Mucosa of descending colon (tissue), 3 donors: Measurements from ENCODE around the gene LRRC14B. TPM values are rescaled to one million over a fixed set of nuclear protein-coding genes. Genes with fewer than 3 reads are reported as not detected.

Source experiments
- ATAC-seq: fragments of 200-7000 bp; cut with Tn5 transposase; one replicate; pipeline ENCODE4 v1.9.1; 2020; ENCODE audit warnings: mild to moderate bottlenecking, moderate library complexity
- DNase-seq, 3 donors: peaks; one replicate each; pipeline ENCODE4 v3.0.0-alpha.2; 2020
- H3K36me3 ChIP-seq: fragments of 200-600 bp; one replicate; pipeline ENCODE4 v1.8.0; 2021; ENCODE audit warnings: low read depth, mild to moderate bottlenecking
- H3K4me1 ChIP-seq: fragments of 200-600 bp; one replicate; pipeline ENCODE4 v1.8.0; 2021; ENCODE audit warnings: low read depth, mild to moderate bottlenecking
- H3K4me3 ChIP-seq: fragments of 200-600 bp; one replicate; pipeline ENCODE4 v1.8.0; 2021; ENCODE audit warnings: mild to moderate bottlenecking
- H3K9me3 ChIP-seq: fragments of 200-600 bp; one replicate; pipeline ENCODE4 v1.8.0; 2021; ENCODE audit warnings: mild to moderate bottlenecking
- intact Hi-C, 2 donors: fragments of 100-400 bp; cut with DNase I in 1 of 2; cut with micrococcal nuclease in 1 of 2; formaldehyde crosslinking; loops; one replicate each; pipeline versions ENCODE4 v1.11.0 to v1.11.1; 2022; cut with DNase I, micrococcal nuclease
- total RNA-seq, 3 donors: library from RNA; stranded (reverse); fragmentation: NEBNext Ultra II Directional in 2 of 3; extraction: Animal tissue kit (Norgen Biotek cat#: 25700) in 2 of 3; gene quantifications; one replicate each; pipeline versions ENCODE4 v1.2.1 to v1.2.4, GENCODE V29; 2021 to 2023
- TF ChIP-seq, protein P1 (sequence below): fragments of 200-600 bp; IDR thresholded peaks from one replicate; pipeline ENCODE4 v1.8.0; 2022; ENCODE audit warnings: antibody characterized with exemption, mild to moderate bottlenecking
- donor health status: DM: no; HTN: no; CAD: no; lungs with moderate emphysema.
- donor health status: DM: no; HTN: no; CAD: no.
- donor health status: DM: no; HTN: yes; CAD: no.

Gene LRRC14B
- total RNA-seq, 3 donors from 2014 or later = not detected

DNA sequence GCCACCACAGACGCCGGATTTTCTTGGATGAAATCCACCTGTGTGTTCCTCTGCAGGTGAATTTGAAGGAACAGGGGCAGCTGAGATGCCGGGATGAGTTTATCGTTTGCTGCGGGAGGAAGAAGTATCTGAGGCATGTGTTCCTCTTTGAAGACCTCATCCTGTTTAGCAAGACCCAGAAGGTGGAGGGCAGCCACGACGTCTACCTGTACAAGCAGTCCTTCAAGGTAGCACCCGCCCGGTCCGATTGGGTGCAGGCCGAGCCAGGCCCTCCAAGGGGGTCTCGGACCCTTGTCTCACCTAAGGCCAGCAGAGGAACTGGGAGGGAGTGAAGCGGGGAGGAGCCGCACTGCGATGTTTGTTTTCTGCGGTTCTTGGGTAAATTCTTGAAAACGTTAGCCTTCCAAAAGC is 18.4 kb upstream of the LRRC14B start:
- Histone ChIP-seq H3K4me1 (no peaks in the 10 kb centered on the region), H3K4me3 (no peak overlapping the region), H3K36me3 (no peaks in the 10 kb centered on the region), H3K9me3 (no peaks in the 10 kb centered on the region)
- TF ChIP-seq, protein P1, sequence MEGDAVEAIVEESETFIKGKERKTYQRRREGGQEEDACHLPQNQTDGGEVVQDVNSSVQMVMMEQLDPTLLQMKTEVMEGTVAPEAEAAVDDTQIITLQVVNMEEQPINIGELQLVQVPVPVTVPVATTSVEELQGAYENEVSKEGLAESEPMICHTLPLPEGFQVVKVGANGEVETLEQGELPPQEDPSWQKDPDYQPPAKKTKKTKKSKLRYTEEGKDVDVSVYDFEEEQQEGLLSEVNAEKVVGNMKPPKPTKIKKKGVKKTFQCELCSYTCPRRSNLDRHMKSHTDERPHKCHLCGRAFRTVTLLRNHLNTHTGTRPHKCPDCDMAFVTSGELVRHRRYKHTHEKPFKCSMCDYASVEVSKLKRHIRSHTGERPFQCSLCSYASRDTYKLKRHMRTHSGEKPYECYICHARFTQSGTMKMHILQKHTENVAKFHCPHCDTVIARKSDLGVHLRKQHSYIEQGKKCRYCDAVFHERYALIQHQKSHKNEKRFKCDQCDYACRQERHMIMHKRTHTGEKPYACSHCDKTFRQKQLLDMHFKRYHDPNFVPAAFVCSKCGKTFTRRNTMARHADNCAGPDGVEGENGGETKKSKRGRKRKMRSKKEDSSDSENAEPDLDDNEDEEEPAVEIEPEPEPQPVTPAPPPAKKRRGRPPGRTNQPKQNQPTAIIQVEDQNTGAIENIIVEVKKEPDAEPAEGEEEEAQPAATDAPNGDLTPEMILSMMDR = no peak
- ATAC-seq (no peak), DNase-seq (peak in 1 of 3 donors; percentile 5)
- intact Hi-C loops = no loop called here

DNA sequence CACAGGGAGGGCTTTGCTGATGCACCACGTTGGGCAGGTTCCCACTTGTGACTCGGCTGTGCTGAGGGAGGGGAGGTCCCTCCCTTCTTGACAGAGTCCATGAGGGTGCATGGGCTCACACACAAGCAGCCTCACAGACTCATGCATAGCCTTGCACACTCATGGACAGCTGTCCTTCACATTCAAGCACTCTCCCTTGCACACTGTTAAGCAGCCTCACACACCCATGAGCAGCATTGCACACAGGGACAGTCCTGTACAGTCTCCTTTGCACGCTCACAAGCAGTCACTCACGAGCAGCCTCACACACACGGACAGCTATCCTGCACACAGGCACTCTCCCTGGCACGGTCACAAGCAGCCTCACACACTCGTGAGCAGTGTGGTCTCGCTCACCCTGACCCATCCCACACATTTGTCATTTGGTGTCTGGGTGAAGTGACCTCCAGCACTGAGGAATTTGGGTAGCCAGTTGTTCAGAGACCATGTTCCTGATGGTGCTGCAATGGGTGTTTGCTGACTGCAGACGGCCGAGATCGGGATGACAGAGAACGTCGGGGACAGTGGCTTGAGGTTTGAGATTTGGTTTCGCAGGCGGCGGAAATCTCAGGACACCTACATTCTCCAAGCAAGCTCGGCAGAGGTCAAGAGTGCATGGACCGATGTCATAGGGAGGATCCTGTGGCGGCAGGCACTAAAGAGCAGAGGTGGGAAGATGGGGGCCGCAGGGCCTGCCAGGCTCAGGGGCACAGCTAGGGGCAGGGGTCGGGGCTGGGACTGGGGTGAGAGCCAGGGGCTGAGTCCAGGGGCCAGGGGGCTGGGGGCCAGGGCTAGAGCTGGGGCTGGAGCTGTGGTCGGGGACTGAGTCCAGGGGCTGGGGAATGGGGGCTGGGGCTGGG is 17.7 kb upstream of the LRRC14B start:
- intact Hi-C loops = no loop called here
- no peak for ATAC-seq

DNA sequence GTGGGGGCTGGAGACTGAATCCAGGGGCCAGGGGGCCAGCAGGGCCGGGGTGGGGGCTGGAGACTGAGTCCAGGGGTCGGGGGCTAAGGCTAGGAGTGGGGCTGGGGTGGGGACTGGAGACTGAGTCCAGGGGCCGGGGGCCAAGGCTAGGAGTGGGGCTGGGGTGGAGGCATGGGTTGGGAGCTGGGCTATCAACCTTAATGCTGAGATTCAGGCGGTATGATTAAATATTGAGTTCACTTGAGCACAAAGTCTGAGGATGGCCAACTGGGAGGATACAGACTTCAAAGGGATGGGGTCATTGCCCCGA is 17.0 kb upstream of the LRRC14B start:
- Histone ChIP-seq H3K4me3 (no peak overlapping the region), H3K4me1 (no peaks in the 10 kb centered on the region), H3K9me3 (no peaks in the 10 kb centered on the region), H3K36me3 (no peaks in the 10 kb centered on the region)
- ATAC-seq (no peak), DNase-seq (no peak)
- TF ChIP-seq, protein P1 = no peak
- intact Hi-C loops = no loop called here

More for the DNA sequence above, 17.7 kb upstream of the LRRC14B start:
- H3K36me3 ChIP-seq = no peaks in the 10 kb centered on the region
- TF ChIP-seq, protein P1 = no peak
- H3K9me3 ChIP-seq = no peaks in the 10 kb centered on the region
- H3K4me3 ChIP-seq = no peak overlapping the region
- peak in 1 of 3 donors; percentile 7 for DNase-seq
- H3K4me1 ChIP-seq = no peaks in the 10 kb centered on the region

GRCh38 chr5:174876-175465 is 16.3 kb upstream of the LRRC14B start:
- intact Hi-C loops = no loop called here
- no peaks in the 10 kb centered on the region for H3K9me3 ChIP-seq
- DNase-seq (no peak), ATAC-seq (no peak)
- TF ChIP-seq, protein P1 = no peak
- H3K36me3 ChIP-seq = no peaks in the 10 kb centered on the region
- no peak overlapping the region for H3K4me3 ChIP-seq
- H3K4me1 ChIP-seq = no peaks in the 10 kb centered on the region

DNA sequence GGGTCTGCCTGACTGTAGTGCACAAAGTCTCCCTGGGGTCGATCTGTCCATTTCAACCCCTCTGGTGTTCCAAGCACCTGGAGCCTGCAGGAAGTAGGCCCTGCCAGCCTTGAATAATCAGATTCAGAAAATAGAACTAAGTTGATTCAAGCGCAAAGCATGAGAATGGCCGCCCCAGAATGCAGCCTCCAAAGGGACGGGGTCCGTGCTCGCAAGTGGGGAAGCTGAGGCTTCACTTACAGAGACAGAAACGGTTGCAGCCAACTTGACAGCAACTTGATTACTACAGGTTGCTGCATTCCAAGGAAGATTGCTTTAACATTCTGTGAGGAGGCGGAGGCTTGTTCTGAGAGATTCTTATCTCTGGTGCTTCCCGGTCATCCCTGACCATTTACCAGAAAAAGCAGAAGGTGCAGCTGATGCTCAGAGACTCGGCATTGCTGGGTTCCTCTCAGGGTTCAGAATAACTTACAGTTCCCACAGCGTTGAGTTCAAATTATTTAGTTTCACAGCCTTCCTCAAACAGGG is 14.9 kb upstream of the LRRC14B start:
- TF ChIP-seq, protein P1 = no peak
- Histone ChIP-seq H3K9me3 (no peaks in the 10 kb centered on the region), H3K4me1 (no peaks in the 10 kb centered on the region), H3K36me3 (no peaks in the 10 kb centered on the region), H3K4me3 (no peak overlapping the region)
- intact Hi-C loops = no loop called here
- ATAC-seq = no peak
- DNase-seq = no peak
